T-helper 2 cell (primary cell): ENCODE measurements around the gene MRPL40.

Experiments used
- DNase-seq, 5 experiments: peaks; one replicate each; pipeline versions ENCODE4 v3.0.0 to v3.0.0-alpha.2; 2012 to 2022

The MRPL40 gene

DNA sequence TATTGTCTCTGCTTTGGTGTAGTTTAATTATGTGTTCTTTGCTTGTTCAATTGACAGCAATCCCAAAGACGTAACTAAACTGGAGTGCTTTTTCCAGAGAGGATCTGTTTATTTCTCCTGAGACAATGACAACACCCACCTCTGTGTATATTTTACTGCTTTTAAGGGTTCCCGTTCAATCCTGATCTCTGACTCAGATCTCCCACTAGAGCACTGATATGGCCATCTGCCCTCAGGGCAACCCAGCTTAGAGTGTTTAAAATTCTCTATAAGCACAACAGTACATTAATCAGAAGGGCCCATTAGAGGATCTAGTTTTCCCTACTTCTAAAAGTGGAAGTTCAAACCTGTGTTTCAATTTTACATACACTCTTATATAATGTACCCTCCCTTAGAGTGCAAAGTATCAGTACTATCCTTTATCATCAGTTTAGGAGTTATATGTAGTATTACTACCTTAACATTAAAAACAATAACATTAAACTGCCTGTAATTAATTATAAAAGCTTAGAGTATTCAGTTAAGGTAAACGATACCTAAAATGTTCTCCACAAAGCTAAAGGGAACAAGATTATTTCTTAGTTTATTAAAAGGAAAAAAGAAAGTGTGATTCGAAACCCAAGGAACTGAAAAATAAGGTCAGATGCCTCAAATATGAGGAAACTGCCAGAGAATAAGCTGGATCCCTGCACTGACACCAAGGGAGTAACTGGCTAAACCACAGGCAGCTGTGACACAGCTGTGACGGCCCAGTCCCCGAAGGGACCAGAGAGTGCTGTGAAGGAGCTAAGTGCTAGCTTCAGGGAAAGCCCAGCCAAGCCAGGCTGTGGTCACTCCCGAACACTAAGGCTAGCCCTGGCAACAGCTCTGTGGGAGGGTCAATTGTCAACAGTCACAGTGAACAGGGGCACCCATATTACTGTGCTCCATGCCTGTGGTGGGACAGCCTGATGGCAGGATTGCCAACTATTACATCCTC lies 31.4 kb downstream of the MRPL40 start:
- no peak for DNase-seq

DNA sequence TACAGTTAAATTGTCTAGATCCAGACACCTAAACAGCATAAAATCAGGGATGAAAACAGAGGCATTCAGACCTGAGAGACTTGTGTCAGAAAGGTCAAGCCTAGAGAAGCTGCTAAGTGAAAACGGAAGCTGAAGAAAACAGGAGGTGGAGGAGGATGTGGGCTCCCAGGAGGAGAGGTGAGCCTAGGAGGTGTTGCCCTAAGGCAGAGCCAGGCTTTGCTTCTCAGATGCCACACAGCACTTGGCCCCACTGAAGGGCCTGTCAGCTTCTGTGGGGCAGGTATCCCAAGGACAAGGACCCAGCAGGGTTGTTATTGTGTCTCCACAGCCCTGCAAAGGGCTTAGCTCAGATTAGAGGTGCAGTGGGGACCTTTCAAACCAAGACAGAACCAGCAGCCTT lies 32.2 kb downstream of the MRPL40 start:
- DNase-seq: no peak

DNA sequence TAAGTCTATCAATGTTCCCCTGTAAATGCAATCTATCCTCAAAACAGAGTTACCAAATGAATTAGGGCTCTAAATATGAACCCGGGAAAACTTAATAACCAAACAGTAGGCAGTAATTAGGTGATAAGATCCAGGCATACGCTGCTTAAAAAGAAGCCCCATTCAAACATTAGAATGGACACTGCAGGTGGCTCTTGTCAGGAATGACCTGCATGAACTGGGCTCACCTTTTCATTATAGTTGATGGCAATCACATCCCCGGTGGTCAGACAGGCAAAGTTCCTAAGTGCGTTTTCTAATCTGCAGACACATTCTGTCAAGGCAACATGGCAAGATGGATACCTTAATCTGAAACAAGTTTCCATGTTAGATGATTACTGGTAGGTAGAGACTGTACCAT lies 32.6 kb downstream of the MRPL40 start:
- no peak for DNase-seq

DNA sequence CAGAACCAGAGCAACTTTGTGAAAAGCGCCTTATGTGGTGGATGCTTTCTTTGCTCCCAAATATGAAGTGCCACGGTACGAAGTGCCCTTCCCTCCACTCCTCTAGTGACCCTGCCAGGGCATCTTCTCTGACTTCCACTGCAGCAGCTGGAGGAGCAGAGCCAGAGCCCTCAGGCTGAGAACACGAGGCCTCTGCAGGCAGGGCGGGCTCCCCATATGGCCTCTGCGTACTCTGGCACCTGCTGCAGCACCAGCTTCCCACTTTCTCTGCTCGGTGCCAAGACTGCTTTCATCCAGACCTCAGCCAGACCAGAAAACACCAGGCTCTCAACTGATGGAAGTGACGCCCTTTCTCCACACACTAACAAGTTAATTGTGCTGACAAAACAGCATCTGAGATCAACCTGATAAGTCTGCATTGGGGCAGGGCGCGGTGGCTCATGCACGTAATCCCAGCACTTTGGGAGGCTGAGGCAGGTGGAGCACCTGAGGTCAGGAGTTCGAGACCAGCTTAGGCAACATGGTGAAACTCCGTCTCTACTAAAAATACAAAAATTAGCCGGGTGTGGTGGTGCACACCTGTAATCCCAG lies 33.9 kb downstream of the MRPL40 start:
- no peak for DNase-seq

DNA sequence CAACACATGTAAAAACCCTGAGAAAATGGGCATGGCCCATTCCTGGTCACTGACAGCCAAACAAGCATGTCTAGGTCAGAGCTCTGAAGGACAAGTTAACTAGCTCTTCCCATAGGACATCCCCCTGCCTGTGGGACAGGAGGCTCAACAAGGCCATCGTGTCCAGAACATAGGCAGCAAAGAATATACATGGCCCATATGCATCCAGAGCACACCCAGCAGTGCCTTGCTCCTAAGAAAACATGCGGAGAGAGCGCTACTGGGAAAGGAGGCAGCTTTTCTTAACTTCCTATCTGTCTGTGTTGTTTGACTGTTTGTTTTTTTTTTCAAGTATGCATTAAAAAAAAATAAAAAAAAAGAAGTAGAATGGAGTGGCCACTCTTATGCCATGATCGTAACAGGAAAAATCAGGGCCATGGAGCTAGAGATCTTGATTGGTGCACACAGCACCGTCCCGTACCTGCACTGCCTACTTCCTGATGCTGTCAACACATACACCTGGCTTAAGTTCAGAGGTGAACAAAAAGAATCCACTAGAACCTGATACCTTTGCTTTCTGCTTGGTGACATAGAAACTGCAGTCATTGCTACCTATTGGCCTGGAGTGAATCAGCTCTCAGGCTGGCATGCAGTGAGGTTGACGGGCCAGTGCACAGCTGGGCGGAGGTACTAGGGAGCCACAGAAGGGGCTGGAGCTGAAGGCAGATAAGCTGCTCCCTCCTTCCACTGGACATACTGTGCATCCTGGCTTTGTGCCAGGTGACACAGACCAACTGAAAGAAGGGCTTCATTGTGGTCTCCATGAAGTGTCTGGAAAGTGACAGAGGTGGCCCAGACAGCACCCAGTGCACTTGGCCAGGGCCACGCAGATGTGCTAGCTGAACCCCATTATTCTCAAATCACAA lies 34.8 kb downstream of the MRPL40 start:
- no peak for DNase-seq

DNA sequence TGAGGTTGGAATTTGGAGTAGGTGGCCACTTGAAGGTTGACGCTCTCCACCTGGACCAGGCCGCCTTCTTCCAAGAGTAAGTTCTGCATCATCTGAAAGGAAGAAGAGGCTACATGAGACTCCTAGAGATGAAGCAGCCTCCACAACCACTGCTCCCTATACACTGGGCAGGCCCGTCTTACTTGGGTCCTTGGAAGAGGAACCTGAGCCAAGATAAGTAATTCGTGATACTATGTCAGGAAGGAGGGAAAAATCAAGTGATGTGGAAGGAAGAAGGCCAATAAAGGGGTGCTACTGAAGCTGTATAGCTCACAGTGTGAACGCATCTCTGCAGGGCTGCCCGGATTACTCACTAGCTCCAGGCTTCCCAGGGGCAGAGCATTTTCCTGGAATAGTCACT lies 35.6 kb downstream of the MRPL40 start:
- DNase-seq: no peak

DNA sequence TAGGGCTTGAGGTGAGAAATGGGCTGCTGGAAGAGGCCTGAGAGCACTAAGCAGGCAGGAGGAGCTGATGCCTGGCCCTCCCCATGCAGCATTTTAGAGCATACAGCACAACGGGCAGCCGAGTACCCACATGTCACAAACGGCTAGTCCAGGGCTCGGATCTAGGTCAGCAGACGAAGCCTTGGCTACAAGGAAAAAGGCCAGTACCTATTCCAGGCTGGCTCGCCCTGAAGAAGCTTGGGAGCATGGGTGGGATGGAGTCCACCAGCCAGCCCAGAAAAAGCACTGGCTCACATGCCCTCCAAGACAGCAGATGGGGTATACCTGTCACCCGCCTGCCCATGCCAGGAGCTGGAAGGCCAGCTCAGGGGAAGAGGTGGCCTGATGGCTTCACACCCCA lies 37.1 kb downstream of the MRPL40 start:
- no peak for DNase-seq

DNA sequence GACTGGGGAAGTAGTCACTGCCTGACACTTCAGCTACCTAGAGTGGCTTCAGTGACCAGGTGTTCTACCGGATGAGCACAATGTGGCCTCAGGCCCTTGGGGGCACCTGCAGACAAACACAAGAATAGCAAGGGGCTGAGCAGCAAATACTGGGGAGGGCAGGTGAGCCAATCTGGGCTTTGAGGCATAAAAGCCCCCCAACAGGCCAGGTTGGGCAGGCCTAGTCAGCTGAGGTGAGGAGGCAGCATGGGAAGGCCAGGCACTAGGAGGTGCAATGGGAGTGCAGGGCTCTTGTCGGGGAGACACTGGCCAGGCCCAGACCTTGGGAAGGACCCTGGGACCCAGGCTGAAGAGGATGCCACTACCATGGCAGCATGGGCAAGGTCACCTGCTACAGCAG lies 37.7 kb downstream of the MRPL40 start:
- DNase-seq: no peak

DNA sequence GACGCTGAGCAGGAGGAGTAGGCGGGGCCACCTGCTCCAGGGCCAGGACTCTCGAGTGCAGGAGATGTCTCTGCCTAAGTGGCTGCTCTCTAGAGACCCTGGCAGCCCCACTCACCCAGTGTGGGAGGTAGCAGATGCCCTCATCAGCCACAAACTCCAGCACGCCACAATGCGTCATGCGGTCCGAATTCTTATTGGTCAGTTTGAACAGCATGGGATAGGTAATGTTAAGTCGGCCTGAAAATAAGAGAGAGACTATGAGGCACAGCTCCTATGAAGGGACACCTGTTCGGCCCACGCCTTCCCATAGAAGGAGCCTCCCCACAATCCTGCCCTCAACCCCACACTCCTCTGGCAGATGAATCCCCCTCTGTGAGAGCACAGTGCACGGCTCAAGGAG lies 39.2 kb downstream of the MRPL40 start:
- DNase-seq: no peak

DNA sequence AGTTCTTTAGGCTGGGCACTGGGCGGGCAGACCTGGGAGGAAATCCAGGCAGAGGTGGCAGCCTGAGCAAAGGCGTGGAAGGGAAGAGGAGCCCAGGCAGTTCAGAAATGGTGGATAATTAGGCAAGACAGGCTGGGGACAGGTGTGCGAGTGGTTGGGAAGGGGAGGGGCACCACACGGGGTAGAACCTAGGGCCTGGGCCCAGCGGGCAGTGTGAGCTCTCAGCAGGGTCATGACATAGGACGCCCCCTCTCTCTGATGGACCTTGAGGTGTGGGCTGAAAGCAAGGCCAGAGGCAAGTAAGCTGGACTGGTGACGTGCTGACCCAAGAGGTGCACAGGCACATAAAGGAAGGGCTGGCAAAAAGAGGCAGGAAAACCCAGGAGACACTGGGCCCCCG lies 39.9 kb downstream of the MRPL40 start:
- DNase-seq: no peak

DNA sequence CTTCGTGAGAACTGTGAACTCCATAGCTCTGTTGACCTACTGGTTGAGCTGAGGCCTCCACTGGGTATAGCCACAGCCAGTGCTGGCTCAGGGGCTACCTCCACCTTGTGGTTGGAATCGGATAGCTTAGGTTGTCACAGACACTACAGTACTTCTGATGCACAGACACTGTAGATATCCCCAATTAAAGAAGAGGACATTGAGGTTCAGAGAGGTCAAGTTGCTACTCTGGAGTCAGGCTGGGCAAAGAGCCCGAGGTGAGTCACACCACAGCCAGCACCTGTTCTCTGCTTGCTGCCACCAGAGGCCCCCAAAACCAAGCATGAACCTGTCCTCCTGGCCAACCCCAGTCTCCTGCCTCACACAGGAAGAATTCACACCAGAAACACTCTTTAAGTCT lies 41.2 kb downstream of the MRPL40 start:
- DNase-seq: no peak

DNA sequence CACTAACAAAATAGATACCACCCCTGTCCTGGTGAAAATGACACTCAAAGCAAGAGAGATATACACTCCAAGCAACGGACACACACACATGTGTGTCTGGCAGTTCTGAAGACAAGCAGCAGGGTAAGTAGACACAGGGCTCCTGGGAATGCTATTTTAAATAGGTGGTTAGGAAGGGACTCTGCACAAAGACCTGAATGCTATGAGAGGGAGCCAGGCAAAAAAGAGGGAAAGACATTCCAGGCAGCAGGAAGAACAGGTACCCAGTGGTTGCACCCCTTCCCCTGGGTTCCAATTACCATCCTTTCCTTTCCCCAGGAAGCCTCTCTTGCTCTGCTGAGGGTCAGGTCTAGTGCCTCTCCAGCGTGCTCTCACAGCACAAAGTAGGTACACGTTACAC lies 43.7 kb downstream of the MRPL40 start:
- DNase-seq: no peak

DNA sequence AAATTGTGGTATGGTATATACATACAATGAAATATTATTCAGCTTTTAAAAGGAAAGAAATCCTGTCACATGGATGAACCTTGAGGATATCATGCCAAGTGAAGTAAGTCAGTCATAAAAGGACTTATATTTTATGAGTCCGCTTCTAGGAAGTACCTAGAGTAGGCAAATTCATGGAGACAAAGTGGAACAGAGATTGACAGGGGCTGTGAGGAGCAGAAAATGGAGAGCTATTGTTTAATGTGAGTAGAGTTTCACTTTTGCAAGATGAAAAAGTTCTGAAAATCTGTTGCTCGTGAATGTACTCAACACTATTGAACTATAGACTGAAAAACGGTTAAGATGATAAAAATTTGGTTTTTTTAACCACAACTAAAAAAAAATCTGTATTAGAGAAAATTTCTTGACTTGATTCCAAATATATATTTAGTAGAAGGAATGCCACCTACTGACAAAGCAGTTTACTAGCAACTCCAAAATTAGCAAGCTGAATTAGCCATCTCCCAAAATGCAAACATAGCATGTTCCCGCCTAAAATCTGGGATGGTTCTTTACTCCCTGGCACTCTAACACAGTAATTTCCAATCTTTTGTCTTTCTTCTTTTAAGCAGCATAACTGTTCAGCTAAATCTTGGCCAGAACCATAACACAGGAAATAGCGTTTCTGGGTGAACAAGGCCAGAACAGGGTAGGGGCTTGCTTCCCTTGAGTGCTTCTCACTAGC lies 45.1 kb downstream of the MRPL40 start:
- peak in 1 of 5 experiments; percentile 38 for DNase-seq

DNA sequence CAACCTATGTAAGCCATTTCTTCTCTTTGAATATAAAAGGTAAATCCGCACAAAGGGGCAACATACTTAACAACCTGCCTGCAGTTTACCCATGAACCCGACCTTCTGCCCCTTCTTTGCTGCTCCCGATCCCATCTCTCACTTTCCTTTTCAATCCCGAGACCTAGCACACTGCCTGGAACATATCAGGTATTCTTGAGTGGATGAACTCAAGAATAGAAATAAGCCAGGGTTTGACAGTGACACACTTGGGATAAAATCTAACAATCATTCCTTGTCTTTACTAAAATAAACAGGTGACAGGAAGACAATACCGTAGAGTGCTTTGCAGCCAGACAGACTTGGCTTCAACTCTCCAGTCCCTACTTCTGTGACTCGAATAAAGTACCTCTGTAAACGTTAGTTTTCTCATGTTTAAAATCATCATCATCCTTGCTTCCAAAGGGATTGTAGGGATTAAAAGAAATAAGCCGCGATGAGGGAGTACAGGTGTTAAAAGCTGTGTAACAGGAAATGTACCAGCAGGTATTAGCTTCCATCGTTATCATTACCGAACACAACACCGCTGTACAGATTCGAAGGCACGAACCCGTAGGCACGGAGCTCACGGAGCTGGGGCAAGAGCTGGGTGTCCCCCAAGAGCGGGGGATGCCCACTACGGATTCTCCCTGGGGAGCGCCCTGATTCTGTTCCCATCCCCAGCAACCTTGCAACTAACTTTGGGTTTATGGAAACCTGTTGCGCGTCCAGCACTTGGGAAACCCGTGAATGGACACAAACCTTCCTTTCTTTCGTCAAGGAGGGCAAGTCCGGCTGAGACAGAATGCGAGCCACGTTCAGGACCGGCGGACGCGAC lies 45.9 kb downstream of the MRPL40 start:
- DNase-seq: peak in 1 of 5 experiments; percentile 46

DNA sequence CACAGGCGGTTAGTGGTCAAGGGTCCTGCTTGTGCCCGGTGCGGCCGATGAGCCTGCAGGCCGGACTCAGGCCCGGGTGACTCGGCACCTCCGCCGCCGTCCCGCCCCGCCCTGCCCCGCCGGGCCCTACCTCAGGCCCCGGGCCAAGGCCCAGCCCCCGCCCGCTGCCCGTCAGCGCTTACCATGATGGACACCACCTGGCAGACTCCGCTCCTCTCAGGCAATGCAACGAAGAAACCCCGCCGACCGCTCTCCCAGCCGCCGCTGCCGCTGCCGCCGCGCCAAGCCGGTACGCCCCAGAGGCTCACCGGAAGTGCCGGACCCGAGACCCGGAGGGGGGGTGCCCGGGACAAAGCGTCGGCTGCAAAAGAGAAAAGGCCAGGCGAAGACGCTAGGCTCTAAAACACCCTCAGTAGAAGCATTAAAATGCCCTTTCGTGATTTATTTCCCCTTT lies 46.6 kb downstream of the MRPL40 start, which contains the start of gene UFD1:
TSS of gene UFD1 (minus strand) at position 293 of the 454 bp plus-strand sequence. CDS start at position 185, 108 bp downstream.
- DNase-seq: peak; percentile 62 to 90 (median 74)

DNA sequence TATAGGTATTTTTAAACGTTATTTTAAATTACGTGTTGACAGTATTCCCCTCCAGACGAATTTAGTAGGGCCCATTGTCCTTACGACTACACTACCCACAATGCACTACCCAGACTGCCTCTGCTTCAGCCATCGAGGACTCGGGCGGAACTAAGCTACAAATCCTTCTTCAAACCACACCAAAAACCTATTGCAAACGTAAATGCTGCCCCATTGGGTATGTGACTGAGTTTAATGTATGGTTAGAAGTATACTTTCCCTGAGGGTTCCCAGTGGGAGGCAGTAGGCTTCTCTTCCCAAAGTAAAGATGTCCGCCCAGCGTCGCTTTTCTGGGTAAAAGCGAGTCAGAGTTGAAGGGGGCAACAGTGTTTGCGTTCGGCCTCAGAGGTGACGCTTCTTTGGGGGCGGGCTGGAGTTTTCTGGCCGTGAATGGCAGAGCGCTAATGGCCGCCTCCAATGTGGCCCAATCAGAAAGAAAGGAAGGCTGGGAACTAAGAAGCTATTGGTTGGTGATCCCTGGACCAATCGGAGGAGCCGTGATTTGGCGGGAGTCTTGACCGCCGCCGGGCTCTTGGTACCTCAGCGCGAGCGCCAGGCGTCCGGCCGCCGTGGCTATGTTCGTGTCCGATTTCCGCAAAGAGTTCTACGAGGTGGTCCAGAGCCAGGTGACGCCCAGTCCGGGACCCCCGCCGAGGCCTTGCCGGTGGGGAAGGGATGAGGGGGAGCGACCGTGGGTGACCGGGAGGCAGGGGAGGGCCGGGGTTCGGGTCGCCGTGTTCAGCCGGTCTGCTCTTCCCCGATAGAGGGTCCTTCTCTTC lies 47.2 kb downstream of the MRPL40 start, which contains the start of gene CDC45:
TSS of gene CDC45 (plus strand) at position 566 of the 818 bp plus-strand sequence. CDS start at position 615, 49 bp downstream.
- peak; percentile 75 to 98 (median 91) for DNase-seq

DNA sequence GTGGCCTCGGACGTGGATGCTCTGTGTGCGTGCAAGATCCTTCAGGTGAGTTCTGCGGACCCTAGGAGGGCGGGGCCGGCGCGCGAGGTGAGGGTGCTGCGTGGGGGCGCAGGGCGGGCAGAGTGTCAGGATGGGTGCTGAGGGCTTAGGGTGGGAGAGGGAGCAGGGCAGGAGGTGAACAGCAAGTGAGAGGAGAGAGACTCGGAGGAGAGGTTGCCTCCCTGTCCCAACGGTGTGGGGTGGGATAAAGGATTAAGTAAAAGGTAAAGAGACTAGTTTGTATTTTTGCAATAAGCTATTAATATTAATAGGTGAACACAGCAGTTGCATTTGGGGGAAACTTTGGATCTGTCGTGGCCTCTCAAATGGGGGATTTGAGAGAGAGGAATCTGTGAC lies 47.8 kb downstream of the MRPL40 start:
- DNase-seq: no peak

DNA sequence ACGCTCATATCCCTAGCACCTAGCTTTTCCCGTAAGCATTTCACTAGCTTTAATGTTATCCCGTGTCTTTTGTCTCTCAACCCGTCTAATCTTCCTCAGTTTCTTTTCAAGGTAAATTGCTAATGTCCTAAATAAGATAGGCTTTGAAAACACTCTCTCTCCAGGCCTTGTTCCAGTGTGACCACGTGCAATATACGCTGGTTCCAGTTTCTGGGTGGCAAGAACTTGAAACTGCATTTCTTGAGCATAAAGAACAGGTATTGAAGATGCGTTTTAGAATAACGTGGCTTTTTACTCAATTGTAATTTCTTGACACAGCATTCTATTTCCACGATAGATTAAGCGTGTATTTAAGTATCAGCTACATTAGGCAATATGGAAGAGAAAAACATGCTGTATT lies 48.4 kb downstream of the MRPL40 start:
- no peak for DNase-seq

DNA sequence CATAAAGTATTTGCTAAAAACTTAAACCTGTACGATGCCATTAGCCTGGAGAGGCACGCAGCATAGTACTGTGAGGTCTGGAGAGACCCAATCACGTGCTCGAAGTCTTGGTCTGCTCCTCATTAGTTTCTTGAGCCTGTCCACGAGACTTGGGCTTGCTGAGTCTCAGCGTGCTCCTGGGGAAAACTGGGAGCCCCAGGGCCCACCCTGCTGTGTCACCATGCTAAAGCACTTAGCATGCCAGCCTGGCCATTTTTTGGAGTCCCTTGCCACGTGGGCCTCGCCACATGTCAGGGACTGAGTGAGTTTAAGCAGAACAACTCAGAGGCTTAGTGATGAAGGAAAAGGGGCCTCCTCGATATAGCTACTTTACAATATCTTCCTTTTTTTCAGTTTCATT lies 50.0 kb downstream of the MRPL40 start:
- no peak for DNase-seq
